Right lobe of liver (tissue), 6 donors: Measurements from ENCODE around the gene MRPL20. TPM values are rescaled to one million over a fixed set of nuclear protein-coding genes. Genes with fewer than 3 reads are reported as not detected.
"Not testable (repeated sequence)": the region's sequence is repeated elsewhere in the genome, so short reads cannot be mapped to it uniquely, and the experiment has no call there.

Experiments
- ATAC-seq, 4 donors: fragments of 200-7000 bp; cut with Tn5 transposase; one replicate each; pipeline ENCODE4 v1.9.1; 2020; ENCODE audit warnings: mild to moderate bottlenecking in 4 of 4, moderate library complexity in 4 of 4
- DNase-seq, 3 donors: peaks; one replicate each; pipeline ENCODE4 v3.0.0-alpha.2; 2020
- H3K27ac ChIP-seq, 3 donors: fragments of 200-600 bp; one replicate each; pipeline ENCODE4 v1.8.0; 2022
- H3K27me3 ChIP-seq, 2 donors: fragments of 200-600 bp; one replicate each; pipeline ENCODE4 v1.8.0; 2022
- H3K36me3 ChIP-seq, 4 donors: fragments of 200-600 bp; sonication (generic) in 1 of 4; one replicate each; pipeline versions ENCODE4 v1.5.1 to v1.8.0; 2017 to 2022; ENCODE audit warnings: control low read depth in 1 of 4
- H3K4me1 ChIP-seq, 4 donors: fragments of 200-600 bp; sonication (generic) in 1 of 4; one replicate each; pipeline versions ENCODE4 v1.5.1 to v1.8.0; 2017 to 2022; ENCODE audit warnings: control low read depth in 1 of 4
- H3K4me3 ChIP-seq, 3 donors: fragments of 200-600 bp; one replicate each; pipeline ENCODE4 v1.8.0; 2022
- H3K9me3 ChIP-seq, 4 donors: fragments of 200-600 bp; sonication (generic) in 1 of 4; one replicate each; pipeline versions ENCODE4 v1.5.1 to v1.8.0; 2017 to 2022; ENCODE audit warnings: control low read depth in 1 of 4
- POLR2A ChIP-seq: fragments of 450-650 bp; IDR thresholded peaks from one replicate; pipeline ENCODE4 v1.6.1; 2017; ENCODE audit warnings: antibody characterized with exemption, mild to moderate bottlenecking
- WGBS: methylation state at CpG from one replicate; pipeline ENCODE4 v1.1.6; 2018; ENCODE audit warnings: low coverage, low lambda C conversion rate; ENCODE audit not compliant: insufficient coverage; ENCODE audit errors: missing lambda C conversion rate; 5-methylcytosine and 5-hydroxymethylcytosine counted together
- intact Hi-C, 2 donors: fragments of 100-400 bp; cut with DNase I; formaldehyde crosslinking; loops; one replicate each; pipeline versions ENCODE4 v1.11.2 to v1.14.1; 2022
- total RNA-seq, 6 experiments: library from RNA; depleted of rRNA in 2 of 6; stranded (reverse); fragments of >200 nt in 2 of 6; fragmentation: NEBNext Ultra II Directional in 3 of 6; extraction: Animal tissue kit (Norgen Biotek cat#: 25700) in 3 of 6; gene quantifications; one replicate each; pipeline versions ENCODE4 v1.1.0 to v1.2.4, GENCODE V29; 2016 to 2023
- TF ChIP-seq, protein P1 (sequence below), 4 donors: fragments of 200-600 bp in 3 of 4; fragments of 450-650 bp in 1 of 4; IDR thresholded peaks; one replicate each; pipeline versions ENCODE4 v1.5.1 to v1.8.0; 2016 to 2022; ENCODE audit warnings: antibody characterized with exemption in 4 of 4, mild to moderate bottlenecking in 2 of 4
- donor health status: DM: no; HTN: yes; CAD: no.
- donor health status: DM: no; HTN: no; CAD: no.
- donor health status: DM: no; HTN: no; CAD: no.
- donor health status: DM: no; HTN: yes; CAD: no.
- donor health status: DM: no; HTN: yes; CAD: no.

The MRPL20 gene
- total RNA-seq, 6 experiments from 2014 or later: 44.1 to 91.2 (median 56.5) TPM

DNA sequence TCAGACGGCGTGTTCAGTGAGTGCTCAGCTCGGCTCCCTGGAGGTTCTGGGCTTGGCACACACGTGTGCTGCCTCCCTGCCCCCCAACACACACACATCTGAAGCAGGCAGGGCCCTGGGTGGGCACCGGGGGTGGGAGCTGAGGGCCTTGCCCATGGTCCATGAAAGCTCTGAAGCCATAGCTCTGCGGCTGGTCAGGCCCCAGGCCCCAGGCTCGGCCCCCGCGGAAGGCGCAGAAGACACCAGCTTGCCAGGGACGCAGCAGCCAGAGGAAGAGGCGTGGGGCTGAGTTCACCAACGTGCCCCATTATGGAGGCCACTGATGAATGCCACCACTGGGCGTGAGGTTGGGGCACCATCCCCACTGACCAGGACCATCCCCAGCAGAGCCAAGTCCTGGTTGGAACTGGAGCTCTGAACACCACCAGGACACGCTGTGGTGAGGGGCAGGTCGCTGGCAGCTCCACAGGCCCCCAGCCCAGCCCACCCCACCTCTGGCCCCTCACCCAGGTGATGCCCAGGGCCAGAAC is 36.3 kb downstream of the MRPL20 start:
- no peak for DNase-seq
- WGBS: 71% methylated on average over 5 of the region's 16 CpGs
- Histone ChIP-seq H3K27me3 (no peaks in the 10 kb centered on the region), H3K27ac (no peak overlapping the region), H3K9me3 (no peaks in the 10 kb centered on the region), H3K36me3 (peaks cover 0 to 6% (median 0%) of the 10 kb centered on the region in 4 donors), H3K4me1 (peaks cover 0 to 22% (median 9%) of the 10 kb centered on the region in 4 donors), H3K4me3 (no peak overlapping the region)
- TF ChIP-seq POLR2A: no peak
- TF ChIP-seq, protein P1, sequence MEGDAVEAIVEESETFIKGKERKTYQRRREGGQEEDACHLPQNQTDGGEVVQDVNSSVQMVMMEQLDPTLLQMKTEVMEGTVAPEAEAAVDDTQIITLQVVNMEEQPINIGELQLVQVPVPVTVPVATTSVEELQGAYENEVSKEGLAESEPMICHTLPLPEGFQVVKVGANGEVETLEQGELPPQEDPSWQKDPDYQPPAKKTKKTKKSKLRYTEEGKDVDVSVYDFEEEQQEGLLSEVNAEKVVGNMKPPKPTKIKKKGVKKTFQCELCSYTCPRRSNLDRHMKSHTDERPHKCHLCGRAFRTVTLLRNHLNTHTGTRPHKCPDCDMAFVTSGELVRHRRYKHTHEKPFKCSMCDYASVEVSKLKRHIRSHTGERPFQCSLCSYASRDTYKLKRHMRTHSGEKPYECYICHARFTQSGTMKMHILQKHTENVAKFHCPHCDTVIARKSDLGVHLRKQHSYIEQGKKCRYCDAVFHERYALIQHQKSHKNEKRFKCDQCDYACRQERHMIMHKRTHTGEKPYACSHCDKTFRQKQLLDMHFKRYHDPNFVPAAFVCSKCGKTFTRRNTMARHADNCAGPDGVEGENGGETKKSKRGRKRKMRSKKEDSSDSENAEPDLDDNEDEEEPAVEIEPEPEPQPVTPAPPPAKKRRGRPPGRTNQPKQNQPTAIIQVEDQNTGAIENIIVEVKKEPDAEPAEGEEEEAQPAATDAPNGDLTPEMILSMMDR (IDR thresholded peaks at IDR 0.05): no peak
- intact Hi-C loops: no loop called here
- ATAC-seq: no peak

DNA sequence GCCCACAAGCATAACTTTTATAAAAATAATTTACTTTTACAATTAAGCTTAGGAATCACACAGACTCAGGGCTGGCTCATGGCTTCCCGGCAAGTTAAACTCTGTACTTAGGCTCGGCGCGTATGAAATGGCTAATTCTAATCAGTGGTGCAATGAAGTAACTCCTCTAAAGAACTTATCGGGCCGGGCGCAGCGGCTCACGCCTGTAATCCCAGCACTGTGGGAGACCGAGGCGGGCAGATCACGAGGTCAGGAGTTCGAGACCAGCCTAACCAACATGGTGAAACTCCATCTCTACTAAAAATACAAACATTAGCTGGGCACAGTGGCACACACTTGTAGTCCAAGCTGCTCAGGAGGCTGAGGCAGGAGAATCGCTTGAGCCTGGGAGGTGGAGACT is 37.0 kb downstream of the MRPL20 start:
- ATAC-seq, H3K27me3 ChIP-seq, DNase-seq, H3K9me3 ChIP-seq, H3K36me3 ChIP-seq, intact Hi-C loops, H3K4me3 ChIP-seq, H3K27ac ChIP-seq: not testable (repeated sequence)
- H3K4me1 ChIP-seq: peaks cover 0 to 21% (median 9%) of the 10 kb centered on the region in 4 donors
- 82% methylated on average over 14 of the region's 14 CpGs for WGBS

DNA sequence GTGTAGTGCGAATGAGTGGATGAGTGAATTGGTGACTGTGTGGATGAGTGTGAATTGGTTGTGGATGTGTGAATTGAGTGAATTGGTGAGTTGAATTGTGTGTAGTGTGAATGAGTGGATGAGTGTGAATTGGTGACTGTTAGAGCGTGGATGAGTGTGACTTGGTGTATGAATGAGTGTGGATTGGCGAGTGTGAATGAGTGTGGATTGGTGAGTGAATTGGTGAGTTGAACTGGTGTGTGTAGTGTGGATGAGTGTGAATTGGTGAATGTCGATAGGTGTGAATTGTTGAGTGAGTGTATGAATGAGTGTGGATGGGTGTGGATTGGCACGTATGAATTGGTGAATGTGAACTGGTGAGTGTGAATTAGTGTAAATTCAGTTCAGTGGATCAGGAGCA is 39.8 kb downstream of the MRPL20 start:
- Histone ChIP-seq H3K4me3 (no peak overlapping the region), H3K4me1 (peaks cover 0 to 7% (median 3%) of the 10 kb centered on the region in 4 donors), H3K36me3 (no peaks in the 10 kb centered on the region), H3K27me3 (no peaks in the 10 kb centered on the region), H3K27ac (no peak overlapping the region), H3K9me3 (no peaks in the 10 kb centered on the region)
- 92% methylated on average over 3 of the region's 5 CpGs for WGBS
- ATAC-seq (no peak), DNase-seq (no peak)
- TF ChIP-seq, protein P1 (IDR thresholded peaks at IDR 0.05): no peak
- TF ChIP-seq POLR2A: no peak
- intact Hi-C loops: no loop called here

DNA sequence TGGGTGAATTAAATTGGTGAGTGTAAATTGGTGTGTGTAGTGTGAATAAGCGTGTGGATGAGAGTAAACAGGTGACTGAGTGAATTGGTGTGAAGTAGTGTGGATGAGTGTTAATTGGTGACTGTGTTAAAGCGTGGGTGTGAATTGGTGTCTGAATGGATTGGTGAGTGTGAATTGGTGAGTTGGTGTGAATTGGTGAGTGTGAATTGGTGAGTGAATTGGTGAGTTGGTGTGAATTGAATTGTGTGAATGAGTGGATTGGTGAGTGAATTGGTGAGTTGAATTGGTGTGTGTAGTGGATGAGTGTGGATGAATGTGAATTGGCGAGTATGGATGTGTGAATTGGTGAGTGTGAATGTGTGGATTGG is 40.4 kb downstream of the MRPL20 start:
- TF ChIP-seq, protein P1 (IDR thresholded peaks at IDR 0.05): no peak
- TF ChIP-seq POLR2A: no peak
- 93% methylated on average over 3 of the region's 3 CpGs for WGBS
- no peak for DNase-seq
- Histone ChIP-seq H3K4me1 (peaks cover 0 to under 1% (median 0%) of the 10 kb centered on the region in 4 donors), H3K4me3 (no peak overlapping the region), H3K36me3 (no peaks in the 10 kb centered on the region), H3K27ac (no peak overlapping the region), H3K9me3 (no peaks in the 10 kb centered on the region), H3K27me3 (no peaks in the 10 kb centered on the region)
- intact Hi-C loops: no loop called here
- ATAC-seq: no peak

DNA sequence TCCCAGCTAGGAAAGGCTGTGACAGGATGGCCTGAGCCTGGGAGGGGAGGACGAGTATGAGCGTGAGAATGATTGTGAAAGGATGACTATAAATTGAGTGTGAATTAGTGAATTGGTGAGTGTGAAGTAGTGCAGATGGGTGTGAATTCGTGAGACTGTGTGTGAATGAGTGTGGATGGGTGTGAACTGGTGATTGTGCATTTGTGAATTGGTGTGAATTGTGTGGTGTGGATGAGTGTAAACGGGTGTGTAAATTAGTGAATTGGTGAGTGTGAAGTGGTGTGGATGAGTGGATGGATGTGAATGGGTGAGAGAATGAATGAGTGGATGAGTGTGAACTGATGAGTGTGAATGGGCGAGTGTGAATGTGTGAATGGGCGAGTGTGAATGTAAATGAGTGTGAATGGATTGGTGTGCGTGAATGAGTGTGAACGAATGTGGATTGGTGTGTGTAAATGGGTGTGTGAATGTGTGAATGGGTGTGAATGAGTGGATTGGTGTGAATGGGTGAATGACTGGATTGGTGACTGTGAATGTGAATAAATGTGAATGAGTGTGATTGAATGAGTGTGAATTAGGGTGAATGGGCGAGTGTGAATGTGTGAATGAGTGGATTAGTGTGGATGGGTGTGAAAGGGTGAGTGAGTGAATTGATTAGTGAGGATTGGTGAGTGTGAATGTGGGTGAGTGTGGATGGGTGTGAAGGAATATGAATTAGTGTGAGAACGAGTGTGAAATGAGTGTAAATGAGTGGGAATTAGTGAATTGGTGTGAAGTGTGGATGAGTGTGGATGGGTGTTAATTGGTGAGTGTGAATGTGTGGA is 41.0 kb downstream of the MRPL20 start:
- WGBS: 71% methylated on average over 10 of the region's 10 CpGs
- H3K9me3 ChIP-seq: no peaks in the 10 kb centered on the region

More for the DNA sequence above, 41.0 kb downstream of the MRPL20 start:
- no peak for DNase-seq
- no peaks in the 10 kb centered on the region for H3K27me3 ChIP-seq
- no peak for ATAC-seq
- intact Hi-C loops: no loop called here
- TF ChIP-seq POLR2A: no peak
- TF ChIP-seq, protein P1 (IDR thresholded peaks at IDR 0.05): no peak
- H3K27ac ChIP-seq: no peak overlapping the region
- no peaks in the 10 kb centered on the region for H3K36me3 ChIP-seq
- H3K4me1 ChIP-seq: no peaks in the 10 kb centered on the region
- H3K4me3 ChIP-seq: no peak overlapping the region
